H9 (cell line): Measurements from ENCODE around the gene WHRN. TPM values are rescaled to one million over a fixed set of nuclear protein-coding genes. Genes with fewer than 3 reads are reported as not detected.

Source experiments
- DNase-seq: peaks from one replicate; pipeline ENCODE4 v3.0.0-alpha.2; 2017
- H2AFZ ChIP-seq: one replicate; pipeline ENCODE4 v1.6.1; 2013; ENCODE audit warnings: mild to moderate bottlenecking, low read length, control low read depth, moderate library complexity
- H2AK5ac ChIP-seq: 2 replicates; pipeline ENCODE4 v1.6.1; 2013; ENCODE audit warnings: low read length, control low read depth, mixed read lengths; ENCODE audit not compliant: insufficient read length
- H2BK120ac ChIP-seq: one replicate; pipeline ENCODE4 v1.6.1; 2013; ENCODE audit warnings: low read depth, mild to moderate bottlenecking, low read length, control low read depth, inconsistent platforms; ENCODE audit not compliant: poor library complexity, severe bottlenecking
- H2BK12ac ChIP-seq: 2 replicates; pipeline ENCODE4 v1.6.1; 2013; ENCODE audit warnings: low read length, control low read depth, mixed read lengths, low read depth; ENCODE audit not compliant: insufficient read length
- H2BK15ac ChIP-seq: 2 replicates; pipeline ENCODE4 v1.6.1; 2013; ENCODE audit warnings: low read depth, low read length, control low read depth
- H2BK20ac ChIP-seq: one replicate; pipeline ENCODE4 v1.6.1; 2013; ENCODE audit warnings: low read depth, mild to moderate bottlenecking, low read length, control low read depth, inconsistent platforms; ENCODE audit not compliant: poor library complexity, severe bottlenecking
- H2BK5ac ChIP-seq: 2 replicates; pipeline ENCODE4 v1.6.1; 2013; ENCODE audit warnings: low read length, control low read depth, mixed read lengths; ENCODE audit not compliant: insufficient read length
- H3K14ac ChIP-seq: 2 replicates; pipeline ENCODE4 v1.6.1; 2013; ENCODE audit warnings: low read length, control low read depth; ENCODE audit not compliant: insufficient read depth
- H3K18ac ChIP-seq: 2 replicates; pipeline ENCODE4 v1.6.1; 2013; ENCODE audit warnings: low read depth, mild to moderate bottlenecking, mixed read lengths, low read length, control low read depth; ENCODE audit not compliant: insufficient read length
- H3K23ac ChIP-seq: 2 replicates; pipeline ENCODE4 v1.6.1; 2013; ENCODE audit warnings: low read length, control low read depth, mixed read lengths, low read depth; ENCODE audit not compliant: insufficient read length
- H3K23me2 ChIP-seq: 2 replicates; pipeline ENCODE4 v1.6.1; 2013; ENCODE audit warnings: low read depth, mild to moderate bottlenecking, mixed read lengths, low read length, control low read depth; ENCODE audit not compliant: insufficient read length, poor library complexity, severe bottlenecking
- H3K27ac ChIP-seq: 2 replicates; pipeline ENCODE4 v1.5.1; 2013; ENCODE audit warnings: low read length, control low read depth, mixed read lengths, low read depth; ENCODE audit not compliant: insufficient read length
- H3K27me3 ChIP-seq: 2 replicates; pipeline ENCODE4 v1.6.1; 2013; ENCODE audit warnings: low read length, control low read depth, inconsistent platforms; ENCODE audit not compliant: insufficient read depth
- H3K4ac ChIP-seq: 2 replicates; pipeline ENCODE4 v1.6.1; 2013; ENCODE audit warnings: low read depth, mild to moderate bottlenecking, control low read depth, inconsistent platforms, low read length, moderate library complexity
- H3K4me1 ChIP-seq: 2 replicates; pipeline ENCODE4 v1.6.1; 2013; ENCODE audit warnings: low read length, control low read depth, inconsistent platforms; ENCODE audit not compliant: insufficient read depth
- H3K4me2 ChIP-seq: 2 replicates; pipeline ENCODE4 v1.6.1; 2013; ENCODE audit warnings: low read length, control low read depth, mixed read lengths; ENCODE audit not compliant: insufficient read length, insufficient read depth
- H3K56ac ChIP-seq: 2 replicates; pipeline ENCODE4 v1.6.1; 2013; ENCODE audit warnings: low read depth, mild to moderate bottlenecking, mixed read lengths, low read length, control low read depth; ENCODE audit not compliant: insufficient read length
- H3K79me1 ChIP-seq: 2 replicates; pipeline ENCODE4 v1.6.1; 2013; ENCODE audit warnings: low read depth, mild to moderate bottlenecking, moderate library complexity, low read length, control low read depth, inconsistent platforms; ENCODE audit not compliant: insufficient read depth, poor library complexity, severe bottlenecking
- H3K79me2 ChIP-seq: 2 replicates; pipeline ENCODE4 v1.6.1; 2013; ENCODE audit warnings: low read length, control low read depth, inconsistent platforms; ENCODE audit not compliant: insufficient read depth
- H3K9ac ChIP-seq: 2 replicates; pipeline ENCODE4 v1.6.1; 2013; ENCODE audit warnings: low read length, control low read depth, mixed read lengths; ENCODE audit not compliant: insufficient read length; ENCODE audit errors: extremely low read depth
- H3K9me3 ChIP-seq: one replicate; pipeline ENCODE4 v1.6.1; 2013; ENCODE audit warnings: low read depth, low read length, inconsistent platforms; ENCODE audit not compliant: control insufficient read depth
- H3T11ph ChIP-seq: one replicate; pipeline ENCODE4 v1.6.1; 2013; ENCODE audit warnings: mild to moderate bottlenecking, low read length, control low read depth, inconsistent platforms
- H4K20me1 ChIP-seq: one replicate; pipeline ENCODE4 v1.6.1; 2013; ENCODE audit not compliant: control insufficient read depth, insufficient read length, insufficient read depth
- H4K5ac ChIP-seq: 2 replicates; pipeline ENCODE4 v1.6.1; 2013; ENCODE audit warnings: low read depth, mild to moderate bottlenecking, mixed read lengths, low read length, control low read depth; ENCODE audit not compliant: insufficient read length
- H4K8ac ChIP-seq: replicated peaks from 2 replicates; pipeline ENCODE4 v1.6.1; 2013; ENCODE audit warnings: low read length, control low read depth, mixed read lengths, low read depth; ENCODE audit not compliant: insufficient read length
- H4K91ac ChIP-seq: 2 replicates; pipeline ENCODE4 v1.6.1; 2013; ENCODE audit warnings: low read depth, mild to moderate bottlenecking, moderate library complexity, mixed read lengths, low read length, control low read depth; ENCODE audit not compliant: insufficient read length
- H3K27ac Mint-ChIP-seq, 3 experiments: 2 replicates in 2 of 3; 3 replicates in 1 of 3; pipeline ENCODE4 v1.8.0; 2020 to 2021; ENCODE audit warnings: mixed read lengths in 3 of 3, mild to moderate bottlenecking in 1 of 3, moderate library complexity in 1 of 3
- H3K27me3 Mint-ChIP-seq: 2 replicates; pipeline ENCODE4 v1.8.0; 2021; ENCODE audit warnings: low read depth, mild to moderate bottlenecking, moderate library complexity, mixed read lengths
- H3K36me3 Mint-ChIP-seq, 3 experiments: 2 replicates in 2 of 3; 3 replicates in 1 of 3; pipeline ENCODE4 v1.8.0; 2020 to 2021; ENCODE audit warnings: low read depth in 3 of 3, mixed read lengths in 3 of 3; ENCODE audit not compliant: insufficient read depth in 1 of 3
- H3K4me1 Mint-ChIP-seq, 2 experiments: 2 replicates each; pipeline ENCODE4 v1.8.0; 2020; ENCODE audit warnings: mixed read lengths in 2 of 2
- H3K4me3 Mint-ChIP-seq, 2 experiments: 2 replicates in 1 of 2; 3 replicates in 1 of 2; pipeline ENCODE4 v1.8.0; 2020 to 2021; ENCODE audit warnings: mild to moderate bottlenecking in 2 of 2, mixed read lengths in 2 of 2, moderate library complexity in 1 of 2
- H3K9me3 Mint-ChIP-seq, 2 experiments: 2 replicates in 1 of 2; 3 replicates in 1 of 2; pipeline ENCODE4 v1.8.0; 2020; ENCODE audit warnings: mild to moderate bottlenecking in 2 of 2, mixed read lengths in 2 of 2, moderate library complexity in 1 of 2
- WGBS: extraction: QIAGEN DNeasy Blood & Tissue Kit; methylation state at CpG from one replicate; pipeline ENCODE4 v1.1.7; 2013; ENCODE audit warnings: missing lambda C conversion rate, low lambda C conversion rate, mixed read lengths; ENCODE audit not compliant: insufficient read length; ENCODE audit errors: extremely low coverage; 5-methylcytosine and 5-hydroxymethylcytosine counted together
- total RNA-seq: library from RNA; stranded (reverse); gene quantifications from 2 replicates; pipeline ENCODE4 v1.2.1, GENCODE V29; 2021
- TF ChIP-seq, protein P1 (sequence below): fragments of 200-600 bp; sonication (generic); conservative IDR thresholded peaks from 3 replicates; pipeline ENCODE4 v1.8.0; 2021; ENCODE audit warnings: antibody characterized with exemption, mild to moderate bottlenecking

WHRN gene
- total RNA-seq, 1 experiment from 2014 or later = 2.2 TPM

- H3K56ac ChIP-seq = no peak overlapping the region
- H3K27me3 ChIP-seq = no peaks in the 10 kb centered on the region
- no peak overlapping the region for H3K23ac ChIP-seq
- H4K91ac ChIP-seq = no peak overlapping the region
- H3K23me2 ChIP-seq = no peaks in the 10 kb centered on the region
- peaks cover 6 to 17% of the 10 kb centered on the region in 2 experiments for H3K4me1 Mint-ChIP-seq
- H3K18ac ChIP-seq = no peak overlapping the region
- peak overlapping the region in 1 of 3 experiments; percentile 67; a peak in 5 of 7 replicates for H3K27ac Mint-ChIP-seq
- no peak overlapping the region for H2BK5ac ChIP-seq
- no peaks in the 10 kb centered on the region for H3K9me3 ChIP-seq
- H3K36me3 Mint-ChIP-seq = 0 out of 7 replicates have a peak, but pooled peaks cover 0 to 2% (median 0%) of the 10 kb centered on the region in 3 experiments
- no peak overlapping the region for H3K27ac ChIP-seq
- no peak overlapping the region for H2BK20ac ChIP-seq
- H2BK120ac ChIP-seq = no peak overlapping the region
- H2AK5ac ChIP-seq = no peak overlapping the region
- H3K9me3 Mint-ChIP-seq = no peaks in the 10 kb centered on the region
- H3K79me2 ChIP-seq = no peaks in the 10 kb centered on the region
- H2AFZ ChIP-seq = no peak overlapping the region
- no peak overlapping the region for H3K14ac ChIP-seq
- no peak overlapping the region for H3K4ac ChIP-seq
- WGBS = no CpG with 5 or more reads among the region's 3 CpGs
- H3K4me1 ChIP-seq = no peaks in the 10 kb centered on the region
- H2BK12ac ChIP-seq = no peak overlapping the region
- no peak overlapping the region for H3K4me3 Mint-ChIP-seq
- no peak overlapping the region for H4K8ac ChIP-seq
- no peak overlapping the region for H4K5ac ChIP-seq
- no peaks in the 10 kb centered on the region for H3K27me3 Mint-ChIP-seq
- no peak overlapping the region for H2BK15ac ChIP-seq
- TF ChIP-seq, protein P1, sequence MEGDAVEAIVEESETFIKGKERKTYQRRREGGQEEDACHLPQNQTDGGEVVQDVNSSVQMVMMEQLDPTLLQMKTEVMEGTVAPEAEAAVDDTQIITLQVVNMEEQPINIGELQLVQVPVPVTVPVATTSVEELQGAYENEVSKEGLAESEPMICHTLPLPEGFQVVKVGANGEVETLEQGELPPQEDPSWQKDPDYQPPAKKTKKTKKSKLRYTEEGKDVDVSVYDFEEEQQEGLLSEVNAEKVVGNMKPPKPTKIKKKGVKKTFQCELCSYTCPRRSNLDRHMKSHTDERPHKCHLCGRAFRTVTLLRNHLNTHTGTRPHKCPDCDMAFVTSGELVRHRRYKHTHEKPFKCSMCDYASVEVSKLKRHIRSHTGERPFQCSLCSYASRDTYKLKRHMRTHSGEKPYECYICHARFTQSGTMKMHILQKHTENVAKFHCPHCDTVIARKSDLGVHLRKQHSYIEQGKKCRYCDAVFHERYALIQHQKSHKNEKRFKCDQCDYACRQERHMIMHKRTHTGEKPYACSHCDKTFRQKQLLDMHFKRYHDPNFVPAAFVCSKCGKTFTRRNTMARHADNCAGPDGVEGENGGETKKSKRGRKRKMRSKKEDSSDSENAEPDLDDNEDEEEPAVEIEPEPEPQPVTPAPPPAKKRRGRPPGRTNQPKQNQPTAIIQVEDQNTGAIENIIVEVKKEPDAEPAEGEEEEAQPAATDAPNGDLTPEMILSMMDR = no peak
- H3K4me2 ChIP-seq = no peak overlapping the region
- H3K79me1 ChIP-seq = no peaks in the 10 kb centered on the region
- DNase-seq = no peak
- H4K20me1 ChIP-seq = no peaks in the 10 kb centered on the region
- H3K9ac ChIP-seq = no peak overlapping the region
- H3T11ph ChIP-seq = no peak overlapping the region
These were observed 21.8 kb downstream of the WHRN start for GRCh38 chr9:114483499-114483898.
